Liver (tissue), 9 donors: ENCODE measurements around the gene TNFRSF8. TPM values are rescaled to one million over a fixed set of nuclear protein-coding genes. Genes with fewer than 3 reads are reported as not detected.

Source experiments
- DNase-seq: peaks from one replicate; pipeline ENCODE4 v3.0.0-alpha.2; 2017; ENCODE audit warnings: low spot score
- H3K27ac ChIP-seq, 2 donors: one replicate each; pipeline ENCODE4 v1.7.0; 2013; ENCODE audit warnings: inconsistent platforms in 2 of 2, low read length in 2 of 2, control low read depth in 1 of 2, low read depth in 1 of 2, mild to moderate bottlenecking in 1 of 2
- H3K27me3 ChIP-seq, 4 donors: one replicate each; pipeline versions ENCODE4 v1.6.1 to v1.7.0; 2013; ENCODE audit warnings: low read length in 3 of 4, inconsistent platforms in 1 of 4, mild to moderate bottlenecking in 1 of 4, moderate library complexity in 1 of 4; ENCODE audit not compliant: control insufficient read depth in 4 of 4, insufficient read depth in 4 of 4
- H3K36me3 ChIP-seq, 4 donors: one replicate each; pipeline versions ENCODE4 v1.6.1 to v1.7.0; 2013; ENCODE audit warnings: low read length in 3 of 4, mild to moderate bottlenecking in 3 of 4, low read depth in 1 of 4, moderate library complexity in 1 of 4; ENCODE audit not compliant: control insufficient read depth in 4 of 4, insufficient read depth in 3 of 4
- H3K4me1 ChIP-seq, 4 donors: one replicate each; pipeline versions ENCODE4 v1.6.1 to v1.7.0; 2013; ENCODE audit warnings: low read length in 3 of 4, mild to moderate bottlenecking in 3 of 4, moderate library complexity in 1 of 4; ENCODE audit not compliant: control insufficient read depth in 4 of 4, insufficient read depth in 4 of 4
- H3K4me3 ChIP-seq, 3 donors: one replicate each; pipeline versions ENCODE4 v1.6.1 to v1.7.0; 2013; ENCODE audit warnings: low read length in 3 of 3, control low read depth in 1 of 3, low read depth in 1 of 3, mild to moderate bottlenecking in 1 of 3
- H3K9ac ChIP-seq, 2 donors: one replicate each; pipeline ENCODE4 v1.7.0; 2013; ENCODE audit warnings: low read length in 2 of 2, mild to moderate bottlenecking in 2 of 2, moderate library complexity in 2 of 2, control low read depth in 1 of 2, low read depth in 1 of 2
- H3K9me3 ChIP-seq, 4 donors: one replicate each; pipeline versions ENCODE4 v1.6.1 to v1.7.0; 2013; ENCODE audit warnings: low read length in 3 of 4; ENCODE audit not compliant: control insufficient read depth in 4 of 4
- ATF3 ChIP-seq: IDR thresholded peaks from 2 replicates; pipeline ENCODE4 v1.6.1; 2016; ENCODE audit warnings: antibody characterized with exemption
- CTCF ChIP-seq: fragments of 150-350 bp; IDR thresholded peaks from 2 replicates; pipeline ENCODE4 v1.5.1; 2017; ENCODE audit warnings: improper control_type of control experiment, low read depth, low read length; ENCODE audit not compliant: missing input control
- EGR1 ChIP-seq, 2 donors: IDR thresholded peaks; 2 replicates each; pipeline ENCODE4 v1.6.1; 2016 to 2018; ENCODE audit warnings: antibody characterized with exemption in 2 of 2, low read depth in 2 of 2
- FOXA1 ChIP-seq: IDR thresholded peaks from 2 replicates; pipeline ENCODE4 v1.6.1; 2016; ENCODE audit warnings: antibody characterized with exemption
- GABPA ChIP-seq, 2 donors: IDR thresholded peaks in 1 of 2; conservative IDR thresholded peaks in 1 of 2; 2 replicates each; pipeline ENCODE4 v1.6.1; 2016; ENCODE audit warnings: antibody characterized with exemption in 2 of 2, mild to moderate bottlenecking in 1 of 2, moderate library complexity in 1 of 2
- HNF4A ChIP-seq, 2 donors: conservative IDR thresholded peaks; 2 replicates each; pipeline ENCODE4 v1.6.1; 2016; ENCODE audit warnings: antibody characterized with exemption in 2 of 2, mild to moderate bottlenecking in 2 of 2
- JUND ChIP-seq, 2 donors: IDR thresholded peaks; 2 replicates each; pipeline ENCODE4 v1.6.1; 2016; ENCODE audit warnings: antibody characterized with exemption in 2 of 2
- NR2F2 ChIP-seq: IDR thresholded peaks from 2 replicates; pipeline ENCODE4 v1.6.1; 2016; ENCODE audit warnings: antibody characterized with exemption
- RAD21 ChIP-seq, 2 donors: IDR thresholded peaks; 2 replicates each; pipeline ENCODE4 v1.6.1; 2016; ENCODE audit warnings: antibody characterized with exemption in 2 of 2, mild to moderate bottlenecking in 2 of 2
- SP1 ChIP-seq: IDR thresholded peaks from 2 replicates; pipeline ENCODE4 v1.6.1; 2018; ENCODE audit warnings: antibody characterized with exemption, mild to moderate bottlenecking
- TAF1 ChIP-seq: conservative IDR thresholded peaks from 2 replicates; pipeline ENCODE4 v1.6.1; 2016; ENCODE audit warnings: antibody characterized with exemption, mild to moderate bottlenecking
- YY1 ChIP-seq: IDR thresholded peaks from 2 replicates; pipeline ENCODE4 v1.6.1; 2016; ENCODE audit warnings: antibody characterized with exemption, mild to moderate bottlenecking
- WGBS: extraction: QIAGEN DNeasy Blood & Tissue Kit; methylation state at CpG from one replicate; pipeline ENCODE4 v1.1.7; 2013; 5-methylcytosine and 5-hydroxymethylcytosine counted together
- polyA plus RNA-seq, 2 donors: library from polyadenylated mRNA; stranded (reverse) in 1 of 2; unstranded in 1 of 2; fragments of 200-250 nt in 1 of 2; fragments of >200 nt in 1 of 2; fragmentation: Nextera tagmentation in 1 of 2; extraction: Ambion mirVana in 1 of 2; gene quantifications; one replicate each; pipeline versions ENCODE4 v1.2.1 to v1.2.3, GENCODE V29; 2013 to 2015
- total RNA-seq, 2 donors: library from RNA; depleted of rRNA; stranded (reverse); fragments of >200 nt; gene quantifications; one replicate each; pipeline ENCODE4 v1.2.3, GENCODE V29; 2014
- TF ChIP-seq, protein P1 (sequence below): IDR thresholded peaks from 2 replicates; pipeline ENCODE4 v1.6.1; 2016; ENCODE audit warnings: antibody characterized with exemption, mild to moderate bottlenecking
- TF ChIP-seq, protein P2 (sequence below): IDR thresholded peaks from 2 replicates; pipeline ENCODE4 v1.6.1; 2016; ENCODE audit warnings: antibody characterized with exemption
- TF ChIP-seq, protein P3 (sequence below): IDR thresholded peaks from 2 replicates; pipeline ENCODE4 v1.6.1; 2016; ENCODE audit warnings: antibody characterized with exemption
- donor health status: healthy.
- donor health status: healthy.
- donor health status: healthy.
- donor health status: healthy.
- donor health status: healthy.

TNFRSF8 gene
- total and polyA plus RNA-seq, 4 donors = 0.08 to 0.19 (median 0.12) TPM

DNA sequence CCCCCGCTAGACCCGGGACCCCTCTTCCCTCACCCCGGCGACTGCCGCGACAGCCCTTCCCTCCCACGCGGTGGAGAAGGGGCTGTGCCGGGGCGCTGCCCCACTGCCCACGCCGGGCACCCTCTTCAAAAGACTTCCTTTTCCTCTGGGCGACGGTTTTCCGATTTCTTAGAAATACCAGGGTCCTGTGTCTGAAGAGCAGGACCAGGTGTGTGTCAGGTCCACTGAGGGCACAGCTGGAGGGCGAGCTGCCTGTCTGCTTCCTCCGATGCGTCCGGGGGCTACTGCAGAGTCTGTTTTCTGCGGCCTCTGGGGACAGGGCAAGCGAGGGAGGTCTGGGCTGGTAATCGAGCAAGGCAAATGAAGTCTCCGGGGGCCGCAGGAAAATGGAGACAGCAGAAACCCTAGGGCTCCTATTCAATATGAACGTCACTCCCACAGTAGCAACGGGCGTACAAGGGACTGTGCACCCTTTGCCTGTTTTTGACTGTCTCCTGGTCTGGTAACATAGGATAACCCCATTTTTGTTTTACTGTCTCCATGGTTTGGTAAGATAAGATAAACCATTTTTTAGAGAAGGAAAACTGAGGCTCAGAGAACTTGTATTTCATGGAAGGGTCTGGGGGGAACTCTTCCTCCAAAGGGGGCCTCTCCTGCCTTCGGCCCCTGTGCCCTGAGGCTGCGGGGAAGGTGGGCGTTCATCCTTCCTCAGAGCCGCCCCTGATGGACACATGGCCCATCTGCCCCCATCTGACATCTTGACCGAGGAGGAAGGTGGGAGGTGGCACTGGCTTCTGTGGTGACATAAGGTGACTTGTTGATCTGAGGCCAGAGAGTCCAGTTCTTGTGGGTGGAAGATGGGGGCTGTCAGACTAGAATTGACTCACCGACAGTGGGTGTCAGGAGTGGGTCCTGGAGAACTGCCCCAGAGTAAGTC, 104.7 kb downstream of the TNFRSF8 start:
- Histone ChIP-seq H3K9ac (peak overlapping the region; percentile 76 to 89), H3K9me3 (no peaks in the 10 kb centered on the region), H3K27ac (peak overlapping the region; percentile 80 to 96), H3K36me3 (no peaks in the 10 kb centered on the region), H3K4me3 (peak overlapping the region; percentile 74 to 81 (median 78)), H3K27me3 (no peaks in the 10 kb centered on the region), H3K4me1 (peaks cover 6 to 48% (median 24%) of the 10 kb centered on the region in 4 donors)
- DNase-seq = no peak
- TF ChIP-seq TAF1 = no peak
- TF ChIP-seq, protein P1, sequence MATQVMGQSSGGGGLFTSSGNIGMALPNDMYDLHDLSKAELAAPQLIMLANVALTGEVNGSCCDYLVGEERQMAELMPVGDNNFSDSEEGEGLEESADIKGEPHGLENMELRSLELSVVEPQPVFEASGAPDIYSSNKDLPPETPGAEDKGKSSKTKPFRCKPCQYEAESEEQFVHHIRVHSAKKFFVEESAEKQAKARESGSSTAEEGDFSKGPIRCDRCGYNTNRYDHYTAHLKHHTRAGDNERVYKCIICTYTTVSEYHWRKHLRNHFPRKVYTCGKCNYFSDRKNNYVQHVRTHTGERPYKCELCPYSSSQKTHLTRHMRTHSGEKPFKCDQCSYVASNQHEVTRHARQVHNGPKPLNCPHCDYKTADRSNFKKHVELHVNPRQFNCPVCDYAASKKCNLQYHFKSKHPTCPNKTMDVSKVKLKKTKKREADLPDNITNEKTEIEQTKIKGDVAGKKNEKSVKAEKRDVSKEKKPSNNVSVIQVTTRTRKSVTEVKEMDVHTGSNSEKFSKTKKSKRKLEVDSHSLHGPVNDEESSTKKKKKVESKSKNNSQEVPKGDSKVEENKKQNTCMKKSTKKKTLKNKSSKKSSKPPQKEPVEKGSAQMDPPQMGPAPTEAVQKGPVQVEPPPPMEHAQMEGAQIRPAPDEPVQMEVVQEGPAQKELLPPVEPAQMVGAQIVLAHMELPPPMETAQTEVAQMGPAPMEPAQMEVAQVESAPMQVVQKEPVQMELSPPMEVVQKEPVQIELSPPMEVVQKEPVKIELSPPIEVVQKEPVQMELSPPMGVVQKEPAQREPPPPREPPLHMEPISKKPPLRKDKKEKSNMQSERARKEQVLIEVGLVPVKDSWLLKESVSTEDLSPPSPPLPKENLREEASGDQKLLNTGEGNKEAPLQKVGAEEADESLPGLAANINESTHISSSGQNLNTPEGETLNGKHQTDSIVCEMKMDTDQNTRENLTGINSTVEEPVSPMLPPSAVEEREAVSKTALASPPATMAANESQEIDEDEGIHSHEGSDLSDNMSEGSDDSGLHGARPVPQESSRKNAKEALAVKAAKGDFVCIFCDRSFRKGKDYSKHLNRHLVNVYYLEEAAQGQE = no peak
- no peak for TF ChIP-seq SP1
- TF ChIP-seq JUND (IDR thresholded peaks at IDR 0.05) = no peak
- no peak for TF ChIP-seq ATF3
- TF ChIP-seq HNF4A (conservative IDR thresholded peaks at IDR 0.05) = no peak
- no peak for TF ChIP-seq FOXA1
- TF ChIP-seq YY1 = peak; percentile 57
- peak in 1 of 2 donors; percentile 5 for TF ChIP-seq RAD21 (IDR thresholded peaks at IDR 0.05)
- TF ChIP-seq EGR1 (IDR thresholded peaks at IDR 0.05; ENCODE audit: low read depth in 2 of 2) = no peak
- TF ChIP-seq CTCF = no peak
- no peak for TF ChIP-seq GABPA (IDR thresholded peaks at IDR 0.05 in 1 of 2, conservative IDR thresholded peaks at IDR 0.05 in 1 of 2)
- TF ChIP-seq, protein P2, sequence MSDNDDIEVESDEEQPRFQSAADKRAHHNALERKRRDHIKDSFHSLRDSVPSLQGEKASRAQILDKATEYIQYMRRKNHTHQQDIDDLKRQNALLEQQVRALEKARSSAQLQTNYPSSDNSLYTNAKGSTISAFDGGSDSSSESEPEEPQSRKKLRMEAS = no peak
- TF ChIP-seq, protein P3, sequence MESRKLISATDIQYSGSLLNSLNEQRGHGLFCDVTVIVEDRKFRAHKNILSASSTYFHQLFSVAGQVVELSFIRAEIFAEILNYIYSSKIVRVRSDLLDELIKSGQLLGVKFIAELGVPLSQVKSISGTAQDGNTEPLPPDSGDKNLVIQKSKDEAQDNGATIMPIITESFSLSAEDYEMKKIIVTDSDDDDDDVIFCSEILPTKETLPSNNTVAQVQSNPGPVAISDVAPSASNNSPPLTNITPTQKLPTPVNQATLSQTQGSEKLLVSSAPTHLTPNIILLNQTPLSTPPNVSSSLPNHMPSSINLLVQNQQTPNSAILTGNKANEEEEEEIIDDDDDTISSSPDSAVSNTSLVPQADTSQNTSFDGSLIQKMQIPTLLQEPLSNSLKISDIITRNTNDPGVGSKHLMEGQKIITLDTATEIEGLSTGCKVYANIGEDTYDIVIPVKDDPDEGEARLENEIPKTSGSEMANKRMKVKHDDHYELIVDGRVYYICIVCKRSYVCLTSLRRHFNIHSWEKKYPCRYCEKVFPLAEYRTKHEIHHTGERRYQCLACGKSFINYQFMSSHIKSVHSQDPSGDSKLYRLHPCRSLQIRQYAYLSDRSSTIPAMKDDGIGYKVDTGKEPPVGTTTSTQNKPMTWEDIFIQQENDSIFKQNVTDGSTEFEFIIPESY = no peak
- TF ChIP-seq NR2F2 = no peak
- WGBS = 17% methylated on average over 33 of the region's 33 CpGs
